Erythroblast (primary cell): Measurements from ENCODE around the gene ELK1.

ENCODE experiments used
- GATA1 ChIP-seq: IDR thresholded peaks from 2 replicates; pipeline ENCODE4 v1.6.1; 2011; ENCODE audit warnings: low read depth, mild to moderate bottlenecking, control low read depth, low read length, moderate library complexity
- POLR2A ChIP-seq: IDR thresholded peaks from 2 replicates; pipeline ENCODE4 v1.6.1; 2011; ENCODE audit warnings: mild to moderate bottlenecking, low read length

GRCh38 chrX:47593522-47593921, 56.8 kb downstream of the ELK1 start:
- TF ChIP-seq POLR2A = no peak
- no peak for TF ChIP-seq GATA1
